Measurements from ENCODE around the gene PRL. TPM values are rescaled to one million over a fixed set of nuclear protein-coding genes. Genes with fewer than 3 reads are reported as not detected.

The PRL gene
- total RNA-seq, 4 donors from 2014 or later: not detected

- H3K4me3 ChIP-seq: no peak overlapping the region
- H3K27me3 ChIP-seq: no peaks in the 10 kb centered on the region
- WGBS, 2 donors (ENCODE audit: low coverage in 1 of 2): 39 to 43% methylated on average over 5 to 7 of the region's 7 CpGs
- H3K9me3 ChIP-seq: no peaks in the 10 kb centered on the region
- no peak for ATAC-seq
- H3K4me1 ChIP-seq: peaks cover 0 to 14% (median 0%) of the 10 kb centered on the region in 3 donors
- H3K27ac ChIP-seq: no peak overlapping the region
- TF ChIP-seq CTCF (IDR thresholded peaks at IDR 0.05) (no peak), POLR2A (IDR thresholded peaks at IDR 0.05) (no peak), POLR2AphosphoS5 (IDR thresholded peaks at IDR 0.05) (no peak), EP300 (IDR thresholded peaks at IDR 0.05) (no peak)
- H3K36me3 ChIP-seq: no peaks in the 10 kb centered on the region
These were observed 25.8 kb downstream of the PRL start for GRCh38 chr6:22271081-22271480.

- H3K4me3 ChIP-seq: no peak overlapping the region
- H3K36me3 ChIP-seq: no peaks in the 10 kb centered on the region
- no peak for ATAC-seq
- no peaks in the 10 kb centered on the region for H3K27me3 ChIP-seq
- 89 to 91% methylated on average over 2 of the region's 2 CpGs for WGBS, 2 donors (ENCODE audit: low coverage in 1 of 2)
- H3K4me1 ChIP-seq: no peaks in the 10 kb centered on the region
- no peak for TF ChIP-seq POLR2A (IDR thresholded peaks at IDR 0.05)
- no peak for TF ChIP-seq CTCF (IDR thresholded peaks at IDR 0.05)
- TF ChIP-seq POLR2AphosphoS5 (IDR thresholded peaks at IDR 0.05): no peak
- TF ChIP-seq EP300 (IDR thresholded peaks at IDR 0.05): no peak
- no peak overlapping the region for H3K27ac ChIP-seq
- no peaks in the 10 kb centered on the region for H3K9me3 ChIP-seq
These were observed 33.1 kb downstream of the PRL start for GRCh38 chr6:22263748-22264147.

GRCh38 chr6:22254886-22255285, 42.0 kb downstream of the PRL start:
- ATAC-seq: no peak
- Histone ChIP-seq H3K27me3 (no peaks in the 10 kb centered on the region), H3K36me3 (no peaks in the 10 kb centered on the region), H3K4me3 (no peak overlapping the region), H3K27ac (no peak overlapping the region), H3K9me3 (no peaks in the 10 kb centered on the region), H3K4me1 (no peaks in the 10 kb centered on the region)
- TF ChIP-seq CTCF (IDR thresholded peaks at IDR 0.05) (no peak), POLR2A (IDR thresholded peaks at IDR 0.05) (no peak), EP300 (IDR thresholded peaks at IDR 0.05) (no peak), POLR2AphosphoS5 (IDR thresholded peaks at IDR 0.05) (no peak)
- WGBS, 2 donors (ENCODE audit: low coverage in 1 of 2): 55 to 72% methylated on average over 2 to 3 of the region's 3 CpGs

GRCh38 chr6:22253955-22254655, 42.7 kb downstream of the PRL start:
- no peak overlapping the region for H3K27ac ChIP-seq
- no peak overlapping the region for H3K4me3 ChIP-seq
- no peaks in the 10 kb centered on the region for H3K9me3 ChIP-seq
- H3K27me3 ChIP-seq: no peaks in the 10 kb centered on the region
- ATAC-seq: no peak
- TF ChIP-seq POLR2A (IDR thresholded peaks at IDR 0.05) (no peak), EP300 (IDR thresholded peaks at IDR 0.05) (no peak), CTCF (IDR thresholded peaks at IDR 0.05) (no peak), POLR2AphosphoS5 (IDR thresholded peaks at IDR 0.05) (no peak)
- no peaks in the 10 kb centered on the region for H3K36me3 ChIP-seq
- no peaks in the 10 kb centered on the region for H3K4me1 ChIP-seq
- 50 to 73% methylated on average over 1 of the region's 1 CpG for WGBS, 2 donors (ENCODE audit: low coverage in 1 of 2)

GRCh38 chr6:22251348-22251747, 45.5 kb downstream of the PRL start:
- peak; percentile 59 for ATAC-seq
- Histone ChIP-seq H3K9me3 (no peaks in the 10 kb centered on the region), H3K36me3 (no peaks in the 10 kb centered on the region), H3K4me3 (no peak overlapping the region), H3K27ac (peak overlapping the region in 1 of 4 donors; percentile 38), H3K27me3 (no peaks in the 10 kb centered on the region), H3K4me1 (no peaks in the 10 kb centered on the region)
- no peak for TF ChIP-seq POLR2AphosphoS5 (IDR thresholded peaks at IDR 0.05)
- no peak for TF ChIP-seq CTCF (IDR thresholded peaks at IDR 0.05)
- TF ChIP-seq POLR2A (IDR thresholded peaks at IDR 0.05): no peak
- WGBS, 2 donors (ENCODE audit: low coverage in 1 of 2): 68 to 71% methylated on average over 2 of the region's 2 CpGs
